Activated T-cell treated with anti-CD3 and anti-CD28 coated beads, Interleukin-2, amount 50 U/mL, for 4 hours (primary cell): ENCODE data around the gene TMSB4X. TPM values are rescaled to one million over a fixed set of nuclear protein-coding genes. Genes with fewer than 3 reads are reported as not detected.
A peak's percentile ranks its signal among the peaks of the same experiment; 100 is the strongest.

Source experiments
- ATAC-seq, 2 donors: fragments of 200-7000 bp; cut with Tn5 transposase; one replicate each; pipeline ENCODE4 v1.10.0; 2021
- DNase-seq: peaks from one replicate; pipeline ENCODE4 v3.0.0-alpha.2; 2020
- H3K27me3 Mint-ChIP-seq: one replicate; pipeline ENCODE4 v1.8.0; 2021; ENCODE audit warnings: low read depth, mixed read lengths
- H3K36me3 Mint-ChIP-seq: one replicate; pipeline ENCODE4 v1.8.0; 2022; ENCODE audit warnings: mixed read lengths; ENCODE audit not compliant: insufficient read depth
- H3K4me1 Mint-ChIP-seq: one replicate; pipeline ENCODE4 v1.8.0; 2021; ENCODE audit warnings: low read depth, mixed read lengths
- H3K4me3 Mint-ChIP-seq: one replicate; pipeline ENCODE4 v1.8.0; 2021; ENCODE audit warnings: mild to moderate bottlenecking, moderate library complexity, mixed read lengths
- H3K9me3 Mint-ChIP-seq: one replicate; pipeline ENCODE4 v1.8.0; 2021; ENCODE audit warnings: mixed read lengths
- total RNA-seq, 3 donors: library from RNA; stranded (reverse); gene quantifications; one replicate each; pipeline ENCODE4 v1.2.1, GENCODE V29; 2021

The TMSB4X gene
- total RNA-seq, 3 donors from 2014 or later = 1,344 to 1,576 (median 1,475) TPM

DNA sequence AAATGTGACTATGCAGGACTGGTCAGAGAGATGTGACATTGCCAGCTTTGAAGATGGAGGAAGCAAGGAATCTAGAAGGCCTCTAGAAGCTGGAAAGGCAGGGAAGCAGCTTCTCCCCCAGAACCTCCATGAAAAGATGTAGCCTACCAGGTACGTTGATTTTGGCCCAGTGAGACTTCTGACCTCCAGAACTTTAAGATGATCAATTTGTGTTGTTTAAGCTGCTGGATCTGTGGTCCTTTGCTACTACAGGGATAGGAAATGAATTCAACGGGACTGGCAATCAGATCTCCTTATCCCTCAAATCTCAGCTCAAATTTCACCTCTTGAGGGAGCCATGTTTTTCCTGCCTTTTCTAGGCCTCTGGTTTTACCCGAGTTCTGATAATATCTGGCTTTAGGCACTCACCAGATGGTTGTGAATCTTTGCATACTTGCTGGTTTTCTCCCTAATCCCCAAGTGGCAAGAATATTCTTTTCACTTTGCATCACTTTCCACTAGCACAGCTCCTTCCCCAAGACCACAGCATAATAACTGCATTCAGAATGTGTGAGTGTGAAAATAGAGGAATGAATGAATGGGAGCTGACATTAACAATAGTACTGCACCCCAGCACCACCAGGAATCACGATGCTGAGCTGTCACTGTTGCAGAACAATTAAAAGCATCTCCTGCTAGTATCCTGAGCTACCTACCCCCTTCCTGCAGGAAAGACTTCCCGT, 25.5 kb upstream of the TMSB4X start:
- H3K9me3 Mint-ChIP-seq = no peaks in the 10 kb centered on the region
- peak overlapping the region; percentile 81 for H3K4me3 Mint-ChIP-seq
- no peak for ATAC-seq
- no peak for DNase-seq
- peaks cover 75% of the 10 kb centered on the region for H3K4me1 Mint-ChIP-seq
- no peaks in the 10 kb centered on the region for H3K36me3 Mint-ChIP-seq
- H3K27me3 Mint-ChIP-seq = no peaks in the 10 kb centered on the region

GRCh38 chrX:12949927-12950656, 24.8 kb upstream of the TMSB4X start:
- no peaks in the 10 kb centered on the region for H3K36me3 Mint-ChIP-seq

GRCh38 chrX:12950851-12951594, 23.9 kb upstream of the TMSB4X start:
- H3K4me1 Mint-ChIP-seq = peaks cover 88% of the 10 kb centered on the region
- peak; percentile 58 for DNase-seq
- H3K4me3 Mint-ChIP-seq = peak overlapping the region; percentile 81
- ATAC-seq = peak; percentile 61
- H3K27me3 Mint-ChIP-seq = no peaks in the 10 kb centered on the region
- no peaks in the 10 kb centered on the region for H3K36me3 Mint-ChIP-seq
- H3K9me3 Mint-ChIP-seq = no peaks in the 10 kb centered on the region

More at GRCh38 chrX:12949927-12950656, 24.8 kb upstream of the TMSB4X start:
- DNase-seq = peak; percentile 85
- Mint-ChIP-seq H3K4me3 (peak overlapping the region; percentile 81), H3K9me3 (no peaks in the 10 kb centered on the region), H3K4me1 (peaks cover 82% of the 10 kb centered on the region), H3K27me3 (no peaks in the 10 kb centered on the region)
- peak; percentile 70 to 75 for ATAC-seq

- Mint-ChIP-seq H3K9me3 (no peaks in the 10 kb centered on the region), H3K4me1 (peaks cover 84% of the 10 kb centered on the region), H3K36me3 (no peaks in the 10 kb centered on the region), H3K4me3 (peak overlapping the region; percentile 81), H3K27me3 (no peaks in the 10 kb centered on the region)
- DNase-seq (no peak), ATAC-seq (no peak)
These were observed 23.3 kb upstream of the TMSB4X start for GRCh38 chrX:12951595-12951975.

- no peaks in the 10 kb centered on the region for H3K27me3 Mint-ChIP-seq
- H3K36me3 Mint-ChIP-seq = no peaks in the 10 kb centered on the region
- peaks cover 79% of the 10 kb centered on the region for H3K4me1 Mint-ChIP-seq
- no peak for ATAC-seq
- no peaks in the 10 kb centered on the region for H3K9me3 Mint-ChIP-seq
- H3K4me3 Mint-ChIP-seq = peak overlapping the region; percentile 58
- no peak for DNase-seq
These were observed 21.5 kb upstream of the TMSB4X start for GRCh38 chrX:12953420-12953819.

GRCh38 chrX:12954376-12954775, 20.5 kb upstream of the TMSB4X start:
- ATAC-seq (no peak), DNase-seq (no peak)
- no peaks in the 10 kb centered on the region for H3K27me3 Mint-ChIP-seq
- no peaks in the 10 kb centered on the region for H3K36me3 Mint-ChIP-seq
- H3K4me1 Mint-ChIP-seq = peaks cover 74% of the 10 kb centered on the region
- H3K9me3 Mint-ChIP-seq = no peaks in the 10 kb centered on the region
- peak overlapping the region; percentile 19 for H3K4me3 Mint-ChIP-seq

GRCh38 chrX:12954981-12955380, 19.9 kb upstream of the TMSB4X start:
- Mint-ChIP-seq H3K27me3 (no peaks in the 10 kb centered on the region), H3K4me1 (peaks cover 73% of the 10 kb centered on the region), H3K9me3 (no peaks in the 10 kb centered on the region), H3K4me3 (peak overlapping the region; percentile 70), H3K36me3 (no peaks in the 10 kb centered on the region)
- ATAC-seq = no peak
- DNase-seq = no peak

- peak; percentile 33 to 38 for ATAC-seq
- peak; percentile 46 for DNase-seq
- H3K4me3 Mint-ChIP-seq = peak overlapping the region; percentile 70
These were observed 18.8 kb upstream of the TMSB4X start for GRCh38 chrX:12955882-12956703.

DNA sequence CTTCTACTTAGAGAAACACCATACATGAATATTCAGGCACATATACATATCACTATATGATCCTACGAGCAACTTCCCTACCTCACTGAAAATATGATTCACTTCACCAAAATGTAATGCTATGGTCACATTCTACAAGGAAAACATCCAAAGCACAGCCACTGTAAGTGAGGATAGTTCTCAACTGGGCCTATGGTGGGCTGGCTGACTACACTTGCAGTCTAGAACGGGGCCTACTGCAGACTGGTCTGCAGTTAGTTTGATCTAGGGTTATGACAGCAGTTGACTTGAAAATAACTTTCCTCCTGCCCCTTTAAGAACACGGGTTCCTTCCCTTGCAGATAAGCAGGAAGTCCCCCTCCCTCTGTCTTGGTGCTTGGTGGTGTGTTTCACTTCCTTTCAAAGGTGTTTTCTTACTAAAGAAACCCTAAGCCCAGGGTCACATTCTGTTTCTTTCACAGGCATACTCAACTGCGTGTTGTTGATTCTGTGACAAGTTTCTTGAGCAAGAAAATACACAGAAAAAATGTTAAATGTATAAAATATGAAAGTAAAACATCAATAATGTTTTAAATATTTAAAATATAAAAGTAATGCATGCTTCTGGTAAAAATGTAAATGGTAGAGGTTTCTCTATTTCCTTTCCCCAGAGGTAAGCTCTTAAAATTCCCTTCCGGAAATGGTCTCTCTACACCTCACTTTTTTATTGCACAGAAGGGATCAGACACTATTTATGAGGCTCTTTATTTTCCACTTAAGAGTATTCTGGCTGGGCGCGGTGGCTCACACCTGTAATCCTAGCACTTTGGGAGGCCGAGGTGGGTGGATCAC, 18.0 kb upstream of the TMSB4X start:
- Mint-ChIP-seq H3K36me3 (no peaks in the 10 kb centered on the region), H3K9me3 (no peaks in the 10 kb centered on the region), H3K4me3 (peak overlapping the region; percentile 70), H3K27me3 (no peaks in the 10 kb centered on the region), H3K4me1 (peaks cover 73% of the 10 kb centered on the region)
- DNase-seq (no peak), ATAC-seq (peak; percentile 74 to 84)

More at GRCh38 chrX:12955882-12956703, 18.8 kb upstream of the TMSB4X start:
- H3K4me1 Mint-ChIP-seq = peaks cover 73% of the 10 kb centered on the region
- H3K27me3 Mint-ChIP-seq = no peaks in the 10 kb centered on the region
- no peaks in the 10 kb centered on the region for H3K36me3 Mint-ChIP-seq
- no peaks in the 10 kb centered on the region for H3K9me3 Mint-ChIP-seq

DNA sequence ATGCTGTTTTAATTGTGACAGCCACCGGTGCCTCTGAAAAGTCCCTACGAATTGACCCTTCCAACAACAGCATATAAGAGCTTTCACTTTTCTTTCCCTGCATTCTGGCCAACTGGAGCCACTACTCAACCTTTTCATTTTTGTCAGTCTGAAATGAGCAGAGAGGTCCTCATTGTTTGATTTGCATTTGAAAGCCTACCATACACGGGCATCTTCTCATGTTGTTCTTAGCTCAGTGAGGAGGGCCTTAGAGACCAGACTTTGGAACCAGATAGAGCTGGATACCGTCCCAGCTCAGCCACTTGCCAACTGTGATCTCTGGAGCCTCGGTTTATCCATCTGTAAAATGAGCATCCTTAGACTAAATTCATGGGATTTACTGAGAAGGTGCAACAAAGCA, 16.9 kb upstream of the TMSB4X start:
- Mint-ChIP-seq H3K9me3 (no peaks in the 10 kb centered on the region), H3K4me3 (peak overlapping the region; percentile 67)
- ATAC-seq = no peak

GRCh38 chrX:12958461-12958860, 16.4 kb upstream of the TMSB4X start:
- ATAC-seq (no peak), DNase-seq (no peak)
- Mint-ChIP-seq H3K4me1 (peaks cover 65% of the 10 kb centered on the region), H3K9me3 (no peaks in the 10 kb centered on the region), H3K27me3 (no peaks in the 10 kb centered on the region), H3K4me3 (no peak overlapping the region), H3K36me3 (no peaks in the 10 kb centered on the region)

More for the DNA sequence above, 16.9 kb upstream of the TMSB4X start:
- no peak for DNase-seq
- H3K36me3 Mint-ChIP-seq = no peaks in the 10 kb centered on the region
- peaks cover 69% of the 10 kb centered on the region for H3K4me1 Mint-ChIP-seq
- H3K27me3 Mint-ChIP-seq = no peaks in the 10 kb centered on the region

- no peak for ATAC-seq
- no peak for DNase-seq
- H3K9me3 Mint-ChIP-seq = no peaks in the 10 kb centered on the region
- H3K4me1 Mint-ChIP-seq = peaks cover 55% of the 10 kb centered on the region
- H3K4me3 Mint-ChIP-seq = no peak overlapping the region
- no peaks in the 10 kb centered on the region for H3K27me3 Mint-ChIP-seq
- H3K36me3 Mint-ChIP-seq = no peaks in the 10 kb centered on the region
These were observed 13.7 kb upstream of the TMSB4X start for GRCh38 chrX:12961196-12961718.

DNA sequence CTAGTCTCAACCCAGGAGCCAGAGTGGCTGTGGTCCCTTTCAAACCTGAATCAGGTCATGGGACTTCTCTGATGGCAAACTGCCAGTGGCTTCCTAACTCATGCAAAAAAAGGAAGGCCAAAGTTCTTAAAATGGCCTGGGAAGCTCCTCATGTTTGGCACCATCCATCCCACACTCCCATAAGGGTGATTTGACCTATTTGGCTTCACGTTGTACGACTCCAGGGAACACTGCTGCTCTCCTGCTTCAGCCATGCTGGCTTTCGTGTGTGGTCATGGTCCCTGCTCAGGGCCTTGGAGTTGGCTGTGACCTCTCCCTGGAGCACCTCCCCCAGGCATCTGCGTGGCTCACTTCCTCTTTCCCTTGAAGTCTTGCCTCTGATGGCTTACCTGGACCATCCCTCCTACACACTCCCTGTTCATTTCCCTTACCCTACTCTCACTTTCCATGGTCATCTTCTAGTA, 12.8 kb upstream of the TMSB4X start:
- ATAC-seq = no peak
- Mint-ChIP-seq H3K36me3 (no peaks in the 10 kb centered on the region), H3K4me3 (no peak overlapping the region), H3K9me3 (no peaks in the 10 kb centered on the region), H3K27me3 (no peaks in the 10 kb centered on the region), H3K4me1 (peaks cover 56% of the 10 kb centered on the region)
- DNase-seq = no peak
